Tibial nerve (tissue), 4 donors: Measurements from ENCODE around the gene STAB1. TPM values are rescaled to one million over a fixed set of nuclear protein-coding genes. Genes with fewer than 3 reads are reported as not detected.

Source experiments
- DNase-seq, 2 donors: peaks; one replicate each; pipeline ENCODE4 v3.0.0-alpha.2; 2019; ENCODE audit warnings: low spot score in 2 of 2
- H3K27ac ChIP-seq, 4 donors: fragments of 200-600 bp; sonication (generic) in 3 of 4; one replicate each; pipeline ENCODE4 v1.5.1; 2017 to 2019; ENCODE audit warnings: mild to moderate bottlenecking in 1 of 4
- H3K27me3 ChIP-seq, 2 donors: fragments of 200-600 bp; sonication (generic) in 1 of 2; one replicate each; pipeline versions ENCODE4 v1.5.1 to v1.6.0; 2017 to 2019
- H3K36me3 ChIP-seq, 3 donors: fragments of 200-600 bp; sonication (generic); one replicate each; pipeline ENCODE4 v1.5.1; 2018 to 2019
- H3K4me1 ChIP-seq, 4 donors: fragments of 200-600 bp; sonication (generic) in 3 of 4; one replicate each; pipeline ENCODE4 v1.5.1; 2017 to 2019
- H3K4me3 ChIP-seq, 4 donors: fragments of 200-600 bp; sonication (generic) in 3 of 4; one replicate each; pipeline ENCODE4 v1.5.1; 2017 to 2019; ENCODE audit warnings: mild to moderate bottlenecking in 1 of 4, moderate library complexity in 1 of 4
- H3K9me3 ChIP-seq, 4 donors: fragments of 200-600 bp; sonication (generic) in 3 of 4; one replicate each; pipeline ENCODE4 v1.5.1; 2017 to 2019
- EP300 ChIP-seq, 2 donors: sonication (generic); formaldehyde crosslinking; IDR thresholded peaks; one replicate each; pipeline ENCODE4 v1.6.1; 2017; ENCODE audit warnings: antibody characterized with exemption in 2 of 2, mild to moderate bottlenecking in 1 of 2
- POLR2A ChIP-seq, 2 donors: fragments of 450-650 bp; IDR thresholded peaks; one replicate each; pipeline ENCODE4 v1.6.1; 2017; ENCODE audit warnings: antibody characterized with exemption in 2 of 2, mild to moderate bottlenecking in 2 of 2, moderate library complexity in 2 of 2
- WGBS, 2 donors: methylation state at CpG; one replicate each; pipeline ENCODE4 v1.1.5; 2018; 5-methylcytosine and 5-hydroxymethylcytosine counted together
- total RNA-seq, 4 donors: library from RNA; depleted of rRNA; stranded (reverse); fragments of >200 nt; gene quantifications; one replicate each; pipeline ENCODE4 v1.1.0, GENCODE V29; 2016
- TF ChIP-seq, protein P1 (sequence below), 5 experiments: fragments of 200-600 bp in 3 of 5; fragments of 450-650 bp in 2 of 5; sonication (generic) in 3 of 5; IDR thresholded peaks; one replicate each; pipeline ENCODE4 v1.5.1; 2016 to 2019; ENCODE audit warnings: antibody characterized with exemption in 5 of 5, mild to moderate bottlenecking in 3 of 5, moderate library complexity in 2 of 5

STAB1 gene
- total RNA-seq, 4 donors from 2014 or later, result 167 to 527 (median 264) TPM

DNA sequence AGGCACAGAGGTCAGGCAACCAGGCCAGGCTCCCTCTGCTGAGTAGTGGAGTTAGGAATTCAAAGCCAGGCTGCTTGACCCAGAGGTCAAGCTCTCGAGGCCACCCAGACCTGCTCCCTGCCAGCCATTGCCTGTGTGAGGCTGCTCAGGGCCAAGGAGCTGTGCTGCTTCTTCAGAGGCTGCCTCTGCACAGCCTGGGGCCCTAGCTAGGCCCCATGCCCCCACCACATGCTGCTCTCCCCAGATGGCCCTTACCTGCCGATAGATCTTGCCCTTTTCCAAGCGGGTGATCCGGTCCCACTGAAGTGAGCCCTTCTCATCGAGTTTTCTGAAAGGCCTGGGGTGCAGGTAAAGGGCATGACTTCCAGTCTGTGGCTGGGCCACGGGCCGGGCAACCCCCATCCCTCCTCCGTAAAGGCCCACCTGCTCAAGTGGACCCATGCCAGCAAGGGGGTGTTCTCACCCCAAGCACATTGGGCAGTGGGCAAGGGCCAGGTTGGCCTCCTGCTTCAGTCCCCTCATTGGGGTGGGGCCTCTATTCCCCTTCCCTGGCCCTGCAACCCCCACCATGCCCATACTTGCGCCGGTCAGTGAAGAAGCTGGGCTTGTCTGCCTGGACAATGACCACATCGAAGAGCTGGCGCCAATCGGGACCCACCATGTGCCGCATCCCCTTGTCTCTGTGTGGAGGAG is 32.0 kb downstream of the STAB1 start:
- Histone ChIP-seq H3K36me3 (peaks cover 0 to 65% (median 0%) of the 10 kb centered on the region in 3 donors), H3K4me3 (no peak overlapping the region), H3K27me3 (no peaks in the 10 kb centered on the region), H3K27ac (peak overlapping the region in 2 of 4 donors; percentile 57 to 89), H3K4me1 (peaks cover 0 to 65% (median 10%) of the 10 kb centered on the region in 4 donors), H3K9me3 (no peaks in the 10 kb centered on the region)
- peak in 1 of 2 donors; percentile 12 for DNase-seq
- TF ChIP-seq, protein P1, sequence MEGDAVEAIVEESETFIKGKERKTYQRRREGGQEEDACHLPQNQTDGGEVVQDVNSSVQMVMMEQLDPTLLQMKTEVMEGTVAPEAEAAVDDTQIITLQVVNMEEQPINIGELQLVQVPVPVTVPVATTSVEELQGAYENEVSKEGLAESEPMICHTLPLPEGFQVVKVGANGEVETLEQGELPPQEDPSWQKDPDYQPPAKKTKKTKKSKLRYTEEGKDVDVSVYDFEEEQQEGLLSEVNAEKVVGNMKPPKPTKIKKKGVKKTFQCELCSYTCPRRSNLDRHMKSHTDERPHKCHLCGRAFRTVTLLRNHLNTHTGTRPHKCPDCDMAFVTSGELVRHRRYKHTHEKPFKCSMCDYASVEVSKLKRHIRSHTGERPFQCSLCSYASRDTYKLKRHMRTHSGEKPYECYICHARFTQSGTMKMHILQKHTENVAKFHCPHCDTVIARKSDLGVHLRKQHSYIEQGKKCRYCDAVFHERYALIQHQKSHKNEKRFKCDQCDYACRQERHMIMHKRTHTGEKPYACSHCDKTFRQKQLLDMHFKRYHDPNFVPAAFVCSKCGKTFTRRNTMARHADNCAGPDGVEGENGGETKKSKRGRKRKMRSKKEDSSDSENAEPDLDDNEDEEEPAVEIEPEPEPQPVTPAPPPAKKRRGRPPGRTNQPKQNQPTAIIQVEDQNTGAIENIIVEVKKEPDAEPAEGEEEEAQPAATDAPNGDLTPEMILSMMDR (IDR thresholded peaks at IDR 0.05), result no peak
- TF ChIP-seq POLR2A (IDR thresholded peaks at IDR 0.05) (no peak), EP300 (IDR thresholded peaks at IDR 0.05) (no peak)
- 84 to 96% methylated on average over 7 to 13 of the region's 14 CpGs for WGBS, 2 donors

DNA sequence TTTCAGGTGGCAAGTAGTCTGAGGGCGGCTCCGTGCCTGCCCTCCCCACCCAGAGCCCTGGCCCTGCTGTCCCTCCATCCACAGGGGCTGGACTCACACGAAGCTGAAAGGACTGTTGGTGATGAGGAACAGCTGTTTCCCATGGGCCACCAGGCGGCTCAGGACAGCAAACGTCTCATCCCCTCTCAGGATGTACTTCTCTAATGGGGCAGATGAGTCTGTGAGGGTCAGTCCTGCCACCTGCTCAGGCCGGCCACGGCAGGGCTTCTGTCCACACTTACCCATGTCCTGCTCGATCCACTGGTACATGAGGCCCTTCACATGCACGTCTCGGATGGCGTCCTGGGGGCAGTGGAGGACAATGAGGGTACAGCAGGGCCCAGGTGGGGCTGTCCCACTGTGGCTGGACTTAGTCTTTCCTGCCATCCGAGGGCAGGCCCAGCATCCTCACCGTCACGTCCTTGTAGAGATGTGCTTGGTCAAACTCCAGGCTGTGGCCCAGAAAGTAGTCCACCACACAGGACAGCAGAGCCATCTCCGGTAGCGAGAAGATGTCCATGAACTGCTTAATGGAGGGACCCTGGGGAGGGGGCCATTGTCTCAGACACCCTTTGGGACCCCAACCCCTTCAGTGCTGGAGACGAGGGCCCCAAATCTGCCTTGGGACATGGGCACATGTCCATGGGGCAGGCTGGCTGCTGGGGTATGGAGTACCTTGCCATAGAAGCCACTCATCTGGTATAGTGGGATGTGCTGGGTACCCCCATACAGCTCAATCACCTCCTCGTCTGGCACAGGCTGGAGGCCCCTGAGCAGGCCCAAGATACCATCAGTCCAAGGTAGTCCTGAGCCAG is 32.8 kb downstream of the STAB1 start:
- Histone ChIP-seq H3K36me3 (peaks cover 0 to 58% (median 0%) of the 10 kb centered on the region in 3 donors), H3K4me3 (no peak overlapping the region), H3K4me1 (peaks cover 0 to 73% (median 14%) of the 10 kb centered on the region in 4 donors), H3K9me3 (no peaks in the 10 kb centered on the region), H3K27me3 (no peaks in the 10 kb centered on the region), H3K27ac (peak overlapping the region in 2 of 4 donors; percentile 79 to 89)
- TF ChIP-seq, protein P1 (IDR thresholded peaks at IDR 0.05), result no peak
- TF ChIP-seq POLR2A (IDR thresholded peaks at IDR 0.05) (no peak), EP300 (IDR thresholded peaks at IDR 0.05) (no peak)
- peak in 1 of 2 donors; percentile 8 for DNase-seq
- WGBS, 2 donors, result 84 to 92% methylated on average over 16 to 18 of the region's 18 CpGs

DNA sequence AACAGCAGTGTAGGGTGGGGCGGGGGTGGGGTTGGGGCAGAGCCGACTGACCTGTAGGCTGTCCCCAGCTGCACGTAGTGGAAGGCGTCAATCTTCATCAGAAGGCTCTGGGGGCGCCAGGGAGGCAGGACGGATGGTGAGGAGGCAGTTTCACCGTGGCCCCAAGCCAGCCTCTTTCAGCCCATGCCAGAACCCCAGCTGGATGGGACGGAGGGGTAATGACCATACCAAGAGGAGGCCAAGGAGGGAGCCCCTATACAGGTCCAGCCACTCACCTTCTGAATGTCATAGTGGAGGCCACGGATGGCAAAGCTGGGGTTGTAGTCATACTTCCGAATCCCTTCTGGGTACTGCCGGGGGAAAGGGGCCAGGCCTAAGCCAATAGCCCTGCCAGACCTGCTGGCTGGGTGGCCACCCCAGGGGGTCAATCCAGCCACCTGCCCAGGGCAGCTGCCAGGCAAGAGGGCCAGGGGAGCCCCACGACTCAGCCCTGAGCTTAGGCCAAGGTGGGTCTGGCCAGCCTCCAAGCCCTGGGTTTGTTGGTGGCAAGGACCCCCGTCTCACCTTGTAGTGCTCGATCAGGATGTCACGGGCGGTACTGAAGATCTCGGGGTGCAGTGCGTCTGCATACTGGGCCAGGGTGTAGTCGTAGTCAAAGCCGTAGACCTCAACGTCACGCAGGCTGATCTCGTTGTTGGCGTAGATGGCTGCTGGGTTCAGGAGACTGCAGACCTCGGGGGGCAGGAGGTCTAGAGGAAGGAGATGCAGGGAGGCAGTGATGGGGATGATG is 33.6 kb downstream of the STAB1 start:
- Histone ChIP-seq H3K27me3 (no peaks in the 10 kb centered on the region), H3K9me3 (no peaks in the 10 kb centered on the region), H3K4me1 (peaks cover 0 to 76% (median 18%) of the 10 kb centered on the region in 4 donors), H3K4me3 (no peak overlapping the region), H3K36me3 (peaks cover 0 to 49% (median 0%) of the 10 kb centered on the region in 3 donors), H3K27ac (peak overlapping the region in 2 of 4 donors; percentile 79 to 89)
- peak in 1 of 2 donors; percentile 12 for DNase-seq
- TF ChIP-seq EP300 (IDR thresholded peaks at IDR 0.05) (no peak), POLR2A (IDR thresholded peaks at IDR 0.05) (no peak)
- TF ChIP-seq, protein P1 (IDR thresholded peaks at IDR 0.05), result no peak
- 86 to 91% methylated on average over 23 to 25 of the region's 25 CpGs for WGBS, 2 donors

DNA sequence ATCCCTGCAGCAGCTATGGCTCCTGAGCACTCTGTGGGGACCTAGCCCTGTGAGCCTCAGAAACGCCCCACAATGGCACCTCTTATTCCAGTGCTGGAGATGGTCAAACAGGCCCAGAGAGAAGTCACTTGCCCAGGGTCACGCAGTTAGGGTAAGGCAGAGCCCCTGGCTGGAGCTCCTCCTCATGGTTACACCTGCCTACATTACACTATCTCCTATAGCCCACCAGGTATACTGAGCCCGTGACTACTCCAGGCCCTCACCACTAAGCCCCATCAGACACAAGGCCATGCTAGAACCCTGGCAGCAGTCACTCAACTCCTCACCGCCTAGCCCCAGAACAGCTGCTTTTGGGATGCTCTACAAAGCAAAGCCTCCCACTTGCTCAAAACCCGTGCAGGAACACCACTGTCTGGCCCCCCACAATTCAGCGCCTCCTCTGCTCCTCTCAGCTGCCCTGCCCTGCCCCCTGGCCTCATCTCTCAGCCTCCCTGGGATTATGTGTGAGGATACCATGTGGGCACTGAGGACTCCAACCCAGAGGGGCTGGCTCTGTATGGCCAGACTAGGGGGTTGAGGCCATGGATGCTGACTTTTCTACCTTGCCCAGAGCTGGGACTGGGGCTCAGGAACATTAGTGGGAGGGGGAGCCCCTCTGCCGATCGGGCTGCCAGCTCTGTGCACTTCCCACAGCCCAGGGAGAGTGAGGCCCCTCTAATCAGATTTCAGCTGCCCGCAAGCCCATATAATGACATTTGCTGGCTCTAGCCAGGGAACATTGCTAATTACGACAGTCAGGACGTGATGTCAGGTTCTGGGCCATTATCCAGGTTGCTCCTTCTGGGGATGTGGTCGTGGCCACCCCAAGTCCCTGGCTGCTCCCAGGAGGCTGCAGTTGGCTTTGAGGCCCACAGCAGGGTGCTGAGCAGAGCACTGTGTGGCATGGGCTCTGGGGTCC is 34.5 kb downstream of the STAB1 start:
- H3K27me3 ChIP-seq, result no peaks in the 10 kb centered on the region
- no peaks in the 10 kb centered on the region for H3K9me3 ChIP-seq
- H3K4me1 ChIP-seq, result peaks cover 0 to 75% (median 21%) of the 10 kb centered on the region in 4 donors
- H3K36me3 ChIP-seq, result peaks cover 0 to 41% (median 0%) of the 10 kb centered on the region in 3 donors
- peak in 1 of 2 donors; percentile 47 for DNase-seq
- 76 to 84% methylated on average over 10 to 12 of the region's 12 CpGs for WGBS, 2 donors
- H3K27ac ChIP-seq, result peak overlapping the region in 3 of 4 donors; percentile 43 to 89 (median 79)
- peak in 1 of 2 donors; percentile 45 for TF ChIP-seq EP300 (IDR thresholded peaks at IDR 0.05)
- TF ChIP-seq, protein P1 (IDR thresholded peaks at IDR 0.05), result no peak
- no peak overlapping the region for H3K4me3 ChIP-seq
